Measurements from ENCODE around the gene TRIM61. TPM values are rescaled to one million over a fixed set of nuclear protein-coding genes. Genes with fewer than 3 reads are reported as not detected.
"Not testable (repeated sequence)": the region's sequence is repeated elsewhere in the genome, so short reads cannot be mapped to it uniquely, and the experiment has no call there.

TRIM61 gene
- total and polyA plus RNA-seq, 9 of the 15 experiments (the other 6 are each of a cell fraction or from before 2014, with no cell fraction given): 0.07 to 0.92 (median 0.42) TPM

DNA sequence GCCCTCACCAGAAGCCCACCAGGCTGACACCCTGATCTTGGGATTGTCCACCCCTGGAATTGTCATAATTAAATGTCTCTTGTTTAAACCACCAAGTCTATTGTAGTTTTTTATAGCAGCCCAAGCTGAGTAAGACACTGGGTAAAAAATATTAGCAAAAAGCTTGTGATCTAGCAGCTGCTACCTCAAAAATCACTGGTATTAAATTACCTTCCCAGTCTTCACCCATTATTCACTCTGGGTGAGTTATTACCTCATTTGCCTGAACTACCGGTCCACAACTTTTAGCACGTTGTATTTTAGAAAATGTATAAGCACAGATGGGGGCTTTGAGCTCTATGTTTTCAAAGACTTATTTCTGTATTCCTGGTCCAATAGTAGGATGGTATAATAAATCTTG, 12.0 kb upstream of the TRIM61 start:
- H3K36me3 ChIP-seq (ENCODE audit: control insufficient read depth, insufficient read depth, low read length): no peaks in the 10 kb centered on the region
- no peaks in the 10 kb centered on the region for H3K79me2 ChIP-seq (ENCODE audit: control insufficient read depth, insufficient read depth, low read length)
- TF ChIP-seq, protein P1, sequence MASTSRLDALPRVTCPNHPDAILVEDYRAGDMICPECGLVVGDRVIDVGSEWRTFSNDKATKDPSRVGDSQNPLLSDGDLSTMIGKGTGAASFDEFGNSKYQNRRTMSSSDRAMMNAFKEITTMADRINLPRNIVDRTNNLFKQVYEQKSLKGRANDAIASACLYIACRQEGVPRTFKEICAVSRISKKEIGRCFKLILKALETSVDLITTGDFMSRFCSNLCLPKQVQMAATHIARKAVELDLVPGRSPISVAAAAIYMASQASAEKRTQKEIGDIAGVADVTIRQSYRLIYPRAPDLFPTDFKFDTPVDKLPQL (IDR thresholded peaks at IDR 0.05; ENCODE audit: extremely low read depth, insufficient read length): no peak
- TF ChIP-seq CHD1 (IDR thresholded peaks at IDR 0.05; ENCODE audit: low read length) (no peak), RBM22 (IDR thresholded peaks at IDR 0.05; ENCODE audit: low read depth, low read length, poor library complexity, severe bottlenecking) (no peak), TRIM24 (IDR thresholded peaks at IDR 0.05) (no peak)
- H3K9ac ChIP-seq (ENCODE audit: insufficient read depth in 1 of 2, low read depth in 2 of 2, low read length in 2 of 2): no peak overlapping the region
- ChIA-PET CTCF (ENCODE audit: low intra/inter-chr PET ratio) (no interaction called here), POLR2A (no interaction called here)
- no peaks in the 10 kb centered on the region for H3K9me1 ChIP-seq (ENCODE audit: control insufficient read depth, insufficient read depth, low read length)
- BruUV-seq (replicated peaks): no TSS peak
- H4K20me1 ChIP-seq (replicated peaks; ENCODE audit: control insufficient read depth, insufficient read depth, low read length): no peaks in the 10 kb centered on the region
- no peak overlapping the region for H3K4me2 ChIP-seq (ENCODE audit: insufficient read depth, low read length)
- no peak overlapping the region for H3K4me3 ChIP-seq
- no peak overlapping the region for H3K27ac ChIP-seq (ENCODE audit: extremely low read depth, low read depth, low read length)
- H2AFZ ChIP-seq (ENCODE audit: low read depth, low read length): no peak overlapping the region
- ATAC-seq (no peak), DNase-seq (ENCODE audit: extremely low read depth in 1 of 4, low spot score in 3 of 4) (no peak), FAIRE-seq (no peak)
- WGBS (ENCODE audit: insufficient coverage, low coverage, missing lambda C conversion rate): 0% methylated on average over 2 of the region's 2 CpGs
- no peaks in the 10 kb centered on the region for H3K4me1 ChIP-seq (replicated peaks in 1 of 2; ENCODE audit: control insufficient read depth in 2 of 2, insufficient read depth in 2 of 2, low read length in 2 of 2)
- in situ Hi-C loops (cut with MboI) (no loop called here), intact Hi-C loops (cut with micrococcal nuclease) (no loop called here)
- H3K27me3 ChIP-seq (ENCODE audit: control insufficient read depth in 2 of 2, insufficient read depth in 2 of 2, low read length in 2 of 2): peaks cover 12 to 28% of the 10 kb centered on the region in 2 experiments; a peak in 3 of 5 replicates
- no peaks in the 10 kb centered on the region for H3K9me3 ChIP-seq (replicated peaks; ENCODE audit: control insufficient read depth, insufficient read depth, low read depth, low read length)

DNA sequence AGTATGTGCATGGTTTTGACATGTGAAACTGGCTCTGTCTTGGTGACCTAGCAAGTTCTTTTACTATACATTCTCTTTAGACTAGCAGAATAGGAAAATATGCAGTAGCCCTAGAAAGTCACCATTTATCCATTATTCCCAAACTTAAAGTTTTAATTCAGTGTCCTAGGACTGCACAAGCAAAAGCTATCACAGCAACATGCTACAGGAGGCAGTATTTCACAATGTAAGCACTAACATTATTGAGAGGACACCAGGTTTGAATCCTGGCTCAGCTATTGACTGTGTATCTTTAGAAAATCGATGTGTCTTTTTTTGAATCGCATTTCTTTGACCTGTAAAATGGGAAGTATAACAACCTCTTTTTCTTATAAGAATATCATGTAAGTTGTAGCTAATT, 5.5 kb downstream of the TRIM61 start:
- in situ Hi-C loops (cut with MboI); POLR2A ChIA-PET; H3K9ac ChIP-seq (ENCODE audit: insufficient read depth in 1 of 2, low read depth in 2 of 2, low read length in 2 of 2); H3K4me3 ChIP-seq; DNase-seq (ENCODE audit: extremely low read depth in 1 of 4, low spot score in 3 of 4); H3K27me3 ChIP-seq (ENCODE audit: control insufficient read depth in 2 of 2, insufficient read depth in 2 of 2, low read length in 2 of 2); H4K20me1 ChIP-seq (replicated peaks; ENCODE audit: control insufficient read depth, insufficient read depth, low read length); H3K4me2 ChIP-seq (ENCODE audit: insufficient read depth, low read length); H3K27ac ChIP-seq (ENCODE audit: extremely low read depth, low read depth, low read length); H3K9me3 ChIP-seq (replicated peaks; ENCODE audit: control insufficient read depth, insufficient read depth, low read depth, low read length); intact Hi-C loops (cut with micrococcal nuclease); H3K79me2 ChIP-seq (ENCODE audit: control insufficient read depth, insufficient read depth, low read length); H3K9me1 ChIP-seq (ENCODE audit: control insufficient read depth, insufficient read depth, low read length); H3K4me1 ChIP-seq (replicated peaks in 1 of 2; ENCODE audit: control insufficient read depth in 2 of 2, insufficient read depth in 2 of 2, low read length in 2 of 2); FAIRE-seq; H2AFZ ChIP-seq (ENCODE audit: low read depth, low read length); BruUV-seq (replicated peaks); H3K36me3 ChIP-seq (ENCODE audit: control insufficient read depth, insufficient read depth, low read length): not testable (repeated sequence)
- TF ChIP-seq, protein P2, sequence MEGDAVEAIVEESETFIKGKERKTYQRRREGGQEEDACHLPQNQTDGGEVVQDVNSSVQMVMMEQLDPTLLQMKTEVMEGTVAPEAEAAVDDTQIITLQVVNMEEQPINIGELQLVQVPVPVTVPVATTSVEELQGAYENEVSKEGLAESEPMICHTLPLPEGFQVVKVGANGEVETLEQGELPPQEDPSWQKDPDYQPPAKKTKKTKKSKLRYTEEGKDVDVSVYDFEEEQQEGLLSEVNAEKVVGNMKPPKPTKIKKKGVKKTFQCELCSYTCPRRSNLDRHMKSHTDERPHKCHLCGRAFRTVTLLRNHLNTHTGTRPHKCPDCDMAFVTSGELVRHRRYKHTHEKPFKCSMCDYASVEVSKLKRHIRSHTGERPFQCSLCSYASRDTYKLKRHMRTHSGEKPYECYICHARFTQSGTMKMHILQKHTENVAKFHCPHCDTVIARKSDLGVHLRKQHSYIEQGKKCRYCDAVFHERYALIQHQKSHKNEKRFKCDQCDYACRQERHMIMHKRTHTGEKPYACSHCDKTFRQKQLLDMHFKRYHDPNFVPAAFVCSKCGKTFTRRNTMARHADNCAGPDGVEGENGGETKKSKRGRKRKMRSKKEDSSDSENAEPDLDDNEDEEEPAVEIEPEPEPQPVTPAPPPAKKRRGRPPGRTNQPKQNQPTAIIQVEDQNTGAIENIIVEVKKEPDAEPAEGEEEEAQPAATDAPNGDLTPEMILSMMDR (IDR thresholded peaks at IDR 0.05 in 2 of 3, conservative IDR thresholded peaks at IDR 0.05 in 1 of 3; ENCODE audit: insufficient read depth in 2 of 3, low read depth in 1 of 3, low read length in 3 of 3): peak in 2 of 3 experiments; percentile 13 to 30; a peak in 3 of 6 replicates
- TF ChIP-seq RAD21 (CRISPR knock-in tag; conservative IDR thresholded peaks at IDR 0.05 in 1 of 2, IDR thresholded peaks at IDR 0.05 in 1 of 2): peak in 1 of 2 experiments; percentile 31; a peak in 1 of 4 replicates
- CTCF ChIA-PET (ENCODE audit: low intra/inter-chr PET ratio): interaction anchor here (0.6 kb wide), 1 partner anchor 131 kb away, joined by 3 read pairs; no protein-coding TSS in a partner anchor
- whole genome bisulfite sequencing (ENCODE audit: insufficient coverage, low coverage, missing lambda C conversion rate): 0% methylated on average over 2 of the region's 2 CpGs
- ATAC-seq: peak; percentile 69

Measured in K562 (cell line).